K562 (cell line): ENCODE measurements around the gene ZNF346. TPM values are rescaled to one million over a fixed set of nuclear protein-coding genes. Genes with fewer than 3 reads are reported as not detected.

Experiments
- ATAC-seq: fragments of 200-7000 bp; cut with Tn5 transposase; 3 replicates; pipeline ENCODE4 v1.9.1; 2020; ENCODE audit warnings: moderate library complexity
- Bru-seq: library from RNA; stranded (reverse); fragments of 400-500 nt; gene quantifications from one replicate; lab custom pipeline; 2021; lab: Mats Ljungman, UMichigan
- BruChase-seq, 2 experiments: library from RNA; stranded (reverse); fragments of 400-500 nt; gene quantifications; one replicate each; lab custom pipeline; 2021; lab: Mats Ljungman, UMichigan
- BruUV-seq: library from RNA; stranded (reverse); fragments of 400-500 nt; replicated peaks from 2 replicates; lab custom pipeline; 2021; lab: Mats Ljungman, UMichigan
- CTCF ChIA-PET: fragments of 300-600 bp; formaldehyde crosslinking; extraction: SDS; loops from one replicate; lab custom pipeline; 2021; ENCODE audit warnings: low intra/inter-chr PET ratio; lab: Yijun Ruan, JAX
- POLR2A ChIA-PET: fragments of 300-600, 350-650 bp; sonication (Branson Sonifier 250); formaldehyde crosslinking; extraction: SDS; loops from one replicate; lab custom pipeline; 2021; ENCODE audit warnings: antibody characterized with exemption, inconsistent platforms; lab: Yijun Ruan, JAX
- DNase-seq, 4 experiments: peaks; one replicate each; pipeline versions ENCODE4 v3.0.0 to v3.0.0-alpha.2; 2011 to 2018; ENCODE audit warnings: low spot score in 3 of 4, mixed read lengths in 3 of 4; ENCODE audit errors: extremely low read depth in 1 of 4
- FAIRE-seq: peaks from 2 replicates; lab custom pipeline; 2011; peaks lifted over from hg19 to GRCh38; lab: Jason Lieb, UNC
- H2AFZ ChIP-seq: 2 replicates; pipeline ENCODE4 v1.6.0; 2011; ENCODE audit warnings: low read depth, low read length, control low read depth, inconsistent platforms
- H3K27ac ChIP-seq: fragments of 200-600 bp; 3 replicates; pipeline ENCODE4 v1.8.0; 2011; ENCODE audit warnings: low read depth, mild to moderate bottlenecking, control low read depth, inconsistent platforms, low read length, moderate library complexity, mixed read lengths; ENCODE audit errors: extremely low read depth
- H3K27me3 ChIP-seq, 2 experiments: fragments of 300-600 bp in 1 of 2; 2 replicates in 1 of 2; 3 replicates in 1 of 2; pipeline versions ENCODE4 v1.6.0 to v1.8.0; 2011; ENCODE audit warnings: inconsistent platforms in 2 of 2, low read length in 2 of 2, mild to moderate bottlenecking in 1 of 2, mixed read lengths in 1 of 2, moderate library complexity in 1 of 2; ENCODE audit not compliant: control insufficient read depth in 2 of 2, insufficient read depth in 2 of 2
- H3K36me3 ChIP-seq: fragments of 300-600 bp; 3 replicates; pipeline ENCODE4 v1.8.0; 2011; ENCODE audit warnings: mild to moderate bottlenecking, low read length, inconsistent platforms; ENCODE audit not compliant: control insufficient read depth, insufficient read depth
- H3K4me1 ChIP-seq, 2 experiments: fragments of 200-600 bp in 1 of 2; replicated peaks in 1 of 2; 2 replicates in 1 of 2; 3 replicates in 1 of 2; pipeline versions ENCODE4 v1.5.1 to v1.8.0; 2011; ENCODE audit warnings: inconsistent platforms in 2 of 2, low read length in 2 of 2, mild to moderate bottlenecking in 1 of 2, mixed read lengths in 1 of 2, moderate library complexity in 1 of 2; ENCODE audit not compliant: control insufficient read depth in 2 of 2, insufficient read depth in 2 of 2
- H3K4me2 ChIP-seq: 2 replicates; pipeline ENCODE4 v1.6.1; 2011; ENCODE audit warnings: low read length, control low read depth, inconsistent platforms, mixed read lengths; ENCODE audit not compliant: insufficient read depth
- H3K4me3 ChIP-seq: fragments of 200-600 bp; sonication (generic), shearing (Covaris generic); 2 replicates; pipeline ENCODE4 v1.5.1; 2016; ENCODE audit warnings: control low read depth, inconsistent platforms
- H3K79me2 ChIP-seq: fragments of 200-600 bp; 3 replicates; pipeline ENCODE4 v1.8.0; 2011; ENCODE audit warnings: low read length, inconsistent platforms; ENCODE audit not compliant: control insufficient read depth, insufficient read depth
- H3K9ac ChIP-seq, 2 experiments: 2 replicates each; pipeline versions ENCODE4 v1.6.0 to v1.6.1; 2011; ENCODE audit warnings: low read depth in 2 of 2, low read length in 2 of 2, control low read depth in 1 of 2, inconsistent platforms in 1 of 2, mild to moderate bottlenecking in 1 of 2, mixed read lengths in 1 of 2; ENCODE audit not compliant: insufficient read depth in 1 of 2
- H3K9me1 ChIP-seq: one replicate; pipeline ENCODE4 v1.6.0; 2011; ENCODE audit warnings: inconsistent platforms, mild to moderate bottlenecking, low read length, moderate library complexity; ENCODE audit not compliant: control insufficient read depth, insufficient read depth
- H3K9me3 ChIP-seq: replicated peaks from 2 replicates; pipeline ENCODE4 v1.5.1; 2011; ENCODE audit warnings: low read depth, low read length, inconsistent platforms; ENCODE audit not compliant: control insufficient read depth, insufficient read depth
- H4K20me1 ChIP-seq: replicated peaks from 2 replicates; pipeline ENCODE4 v1.6.1; 2011; ENCODE audit warnings: low read length, inconsistent platforms, mixed read lengths; ENCODE audit not compliant: control insufficient read depth, insufficient read depth
- ASH1L ChIP-seq: fragments of 450-650 bp; IDR thresholded peaks from 2 replicates; pipeline ENCODE4 v1.6.1; 2018; ENCODE audit warnings: borderline replicate concordance, mild to moderate bottlenecking, low read depth; ENCODE audit not compliant: partially characterized antibody
- HMGXB4 ChIP-seq: sonication (generic); formaldehyde crosslinking; IDR thresholded peaks from 2 replicates; pipeline ENCODE4 v1.8.1; 2023; ENCODE audit warnings: mild to moderate bottlenecking, missing genetic modification reagents
- HNRNPL ChIP-seq: fragments of 200-400 bp; formaldehyde crosslinking; IDR thresholded peaks from 2 replicates; pipeline ENCODE4 v1.6.1; 2017; ENCODE audit warnings: low read depth, mild to moderate bottlenecking, low read length
- NCOA2 ChIP-seq, 2 experiments: fragments of 450-650 bp; IDR thresholded peaks; 2 replicates each; pipeline ENCODE4 v1.6.1; 2018; ENCODE audit warnings: mild to moderate bottlenecking in 2 of 2, moderate library complexity in 1 of 2; ENCODE audit not compliant: partially characterized antibody in 2 of 2
- NFYB ChIP-seq: IDR thresholded peaks from 2 replicates; pipeline ENCODE4 v1.6.1; 2011; ENCODE audit warnings: mild to moderate bottlenecking, moderate library complexity; ENCODE audit not compliant: insufficient read length; ENCODE audit errors: extremely low read depth
- POLR2G ChIP-seq: fragments of 200-400 bp; formaldehyde crosslinking; IDR thresholded peaks from 2 replicates; pipeline ENCODE4 v1.6.1; 2017; ENCODE audit warnings: low read depth, mild to moderate bottlenecking, antibody characterized with exemption, low read length, moderate library complexity
- SP1 ChIP-seq: sonication (generic); formaldehyde crosslinking; IDR thresholded peaks from 2 replicates; pipeline ENCODE4 v1.8.1; 2022; ENCODE audit warnings: mild to moderate bottlenecking, missing genetic modification reagents
- TFAP4 ChIP-seq: sonication (generic); formaldehyde crosslinking; IDR thresholded peaks from 2 replicates; pipeline ENCODE4 v1.8.0; 2022; ENCODE audit warnings: missing genetic modification reagents, mild to moderate bottlenecking, moderate library complexity, borderline replicate concordance
- ZNF589 ChIP-seq: fragments of 200-800 bp; sonication (Bioruptor generic); IDR thresholded peaks from 2 replicates; pipeline ENCODE4 v1.6.1; 2016; ENCODE audit warnings: low read depth, missing genetic modification characterization, missing compliant biosample characterization
- WGBS: fragments of 100-300 bp; shearing (Covaris generic); methylation state at CpG from one replicate; pipeline ENCODE4 v1.1.6; 2016; ENCODE audit warnings: low coverage, mixed read lengths; ENCODE audit not compliant: insufficient coverage; ENCODE audit errors: missing lambda C conversion rate; 5-methylcytosine and 5-hydroxymethylcytosine counted together
- in situ Hi-C: fragments of 300-500 bp; cut with MboI; formaldehyde crosslinking; loops from 4 replicates; pipeline ENCODE4 v1.15.0; 2018; ENCODE audit warnings: inconsistent platforms, mixed read lengths
- intact Hi-C: fragments of 100-400 bp; cut with micrococcal nuclease; formaldehyde crosslinking; loops from 2 replicates; pipeline ENCODE4 v1.14.2; 2022
- long read RNA-seq, 3 experiments: library from polyadenylated mRNA in 2 of 3; library from RNA in 1 of 3; unstranded in 2 of 3; stranded (forward) in 1 of 3; transcript quantifications; one replicate each; pipeline ENCODE4 v2.0.0, GENCODE V29; 2019 to 2022
- polyA minus RNA-seq, 3 experiments: library from RNA; depleted of rRNA, polyadenylated mRNA; stranded (reverse); fragments of >200 nt; gene quantifications; 2 replicates each; pipeline ENCODE4 v1.2.3, GENCODE V29; 2011
- polyA plus RNA-seq, 8 experiments: library from polyadenylated mRNA; depleted of rRNA in 4 of 8; stranded (reverse) in 5 of 8; unstranded in 3 of 8; fragments of >200 nt; fragmentation: Nextera tagmentation in 2 of 8; fragmentation: Illumina TruSeq in 1 of 8; extraction: Ambion mirVana in 2 of 8; extraction: Trizol in 1 of 8; gene quantifications; 2 replicates each; pipeline versions ENCODE4 v1.2.1 to v1.2.3, GENCODE V29; 2011 to 2014; ENCODE audit warnings: inconsistent platforms in 1 of 8, missing spikeins in 1 of 8
- total RNA-seq, 7 experiments: library from RNA; depleted of rRNA in 6 of 7; stranded (reverse); fragments of >200 nt in 6 of 7; fragmentation: Illumina TruSeq in 2 of 7; extraction: Trizol in 2 of 7; gene quantifications; 2 replicates each; pipeline versions ENCODE4 v1.2.1 to v1.2.3, GENCODE V29; 2011 to 2021; ENCODE audit warnings: low replicate concordance in 1 of 7

Gene ZNF346
- total RNA-seq (2011; cell fraction: chromatin; rRNA removed; ENCODE audit: low replicate concordance), result 84.4 and 88.6 TPM in 2 replicates
- total RNA-seq (2011; cell fraction: nucleolus; rRNA removed), result 41.8 and 47.2 TPM in 2 replicates
- 67.8 and 84.8 TPM in 2 replicates for total RNA-seq (2011; cell fraction: nucleoplasm; rRNA removed)
- 19.5 and 29.8 TPM in 2 replicates for total RNA-seq (2014; rRNA removed)
- 20.1 and 23.1 TPM in 2 replicates for total RNA-seq (2014; rRNA removed; fragmentation: Illumina TruSeq; extraction: Trizol)
- total RNA-seq (2015; rRNA removed; fragmentation: Illumina TruSeq; extraction: Trizol), result 20.8 and 21.8 TPM in 2 replicates
- total RNA-seq (2021), result 20.5 and 21.1 TPM in 2 replicates
- polyA plus RNA-seq (2011; rRNA removed), result 21.7 and 24.6 TPM in 2 replicates
- 21.5 and 22.3 TPM in 2 replicates for polyA plus RNA-seq (2011; cell fraction: cytosol; rRNA removed)
- polyA plus RNA-seq (2011; cell fraction: nucleus; rRNA removed), result 27.9 and 29.2 TPM in 2 replicates
- 16.4 and 19.9 TPM in 2 replicates for polyA plus RNA-seq (2012)
- polyA plus RNA-seq (2014; fragmentation: Illumina TruSeq; extraction: Trizol), result 24.8 and 25.1 TPM in 2 replicates
- polyA plus RNA-seq (2014; fragmentation: Nextera tagmentation; extraction: Ambion mirVana), result 1 to 10 TPM; 5.0 to 6.5 TPM
- polyA plus RNA-seq (2014; rRNA removed), result 16.8 and 20.2 TPM in 2 replicates
- 24.4 and 25.1 TPM in 2 replicates for polyA minus RNA-seq (2011; rRNA and poly(A)+ RNA removed)
- 11.6 and 18.0 TPM in 2 replicates for polyA minus RNA-seq (2011; cell fraction: cytosol; rRNA and poly(A)+ RNA removed)
- polyA minus RNA-seq (2011; cell fraction: nucleus; rRNA and poly(A)+ RNA removed), result 14.3 and 22.0 TPM in 2 replicates
- Bru-seq, nascent RNA, result percentile 70 among the genes with signal in this experiment
- percentile 79 among the genes with signal in this experiment for BruChase-seq, experiment 1, labeled RNA remaining after a 2-hour chase
- percentile 79 among the genes with signal in this experiment for BruChase-seq, experiment 2, labeled RNA remaining after a 6-hour chase
- long read RNA-seq, experiment 1, transcript ZNF346-201 (7 exons, 2,314 nt), result major isoform, 49 of 93 reads
- long read RNA-seq, experiment 1, partial matches to known transcripts, result 7 of 93 reads
- long read RNA-seq, experiment 1, other reads (novel, unspliced or antisense), result 32 of 93 reads
- long read RNA-seq, experiment 2, transcript ZNF346-201 (7 exons, 2,314 nt), result major isoform, 10 of 27 reads
- long read RNA-seq, experiment 2, partial matches to known transcripts, result 3 of 27 reads
- long read RNA-seq, experiment 2, other reads (novel, unspliced or antisense), result 11 of 27 reads
- long read RNA-seq, experiment 3, partial matches to known transcripts, result 1 of 15 reads
- long read RNA-seq, experiment 3, other reads (novel, unspliced or antisense), result 6 of 15 reads

- H3K4me1 ChIP-seq, result peaks cover 24 to 25% of the 10 kb centered on the region in 2 experiments; a peak in 4 of 5 replicates
- no peaks in the 10 kb centered on the region for H3K27me3 ChIP-seq
- peak within 1 kb of the TSS; percentile 88 for H3K27ac ChIP-seq
- intact Hi-C loops, result loop anchor here (1.0 kb wide), 1 partner anchor 16 kb away; the partner anchor contains the start of gene UIMC1
- DNase-seq (peak; percentile 95 to 97 (median 96)), FAIRE-seq (peak; percentile 80), ATAC-seq (peak; percentile 94)
- under 1% methylated on average over 56 of the region's 77 CpGs for whole genome bisulfite sequencing
- H3K4me2 ChIP-seq, result peak within 1 kb of the TSS; percentile 92
- H3K9me3 ChIP-seq, result no peaks in the 10 kb centered on the region
- in situ Hi-C loops, result no loop called here
- ChIA-PET CTCF (interaction anchor here (0.7 kb wide), 1 partner anchor 90 kb away, joined by 3 read pairs; no protein-coding TSS in a partner anchor), POLR2A (interaction anchor here (0.6 to 1.5 kb wide), 12 partner anchors 8 to 1493 kb away, joined by 3 to 6 read pairs (median 3); partner anchors contain the start of genes FGFR4 and UIMC1)
- H3K9ac ChIP-seq, result peak within 1 kb of the TSS; percentile 84 to 92
- H3K36me3 ChIP-seq, result peaks cover 24% of the 10 kb centered on the region
- peak within 1 kb of the TSS; percentile 95 for H2AFZ ChIP-seq
- H4K20me1 ChIP-seq, result no peaks in the 10 kb centered on the region
- peak within 1 kb of the TSS; percentile 90 for H3K4me3 ChIP-seq
- H3K9me1 ChIP-seq, result no peaks in the 10 kb centered on the region
- BruUV-seq, result TSS peak; percentile 68
- H3K79me2 ChIP-seq, result peaks cover 61% of the 10 kb centered on the region
- TF ChIP-seq NCOA2 (IDR thresholded peaks at IDR 0.05; ENCODE audit: partially characterized antibody in 2 of 2), result no peak
- peak; percentile 32; the same call in 1 of the 2 replicates for TF ChIP-seq ZNF589 (CRISPR knock-in tag)
- 0 out of 2 replicates have a peak, but pooled peaks have one; percentile 55 for TF ChIP-seq HNRNPL
- TF ChIP-seq TFAP4, result peak; percentile 54
- no peak for TF ChIP-seq HMGXB4
- TF ChIP-seq POLR2G, result peak; percentile 99
- peak; percentile 42; the same call in 1 of the 2 replicates for TF ChIP-seq SP1
- no peak for TF ChIP-seq NFYB
- TF ChIP-seq ASH1L, result no peak
Measured at GRCh38 chr5:177022386-177023302, at the start of gene ZNF346. ZNF346 (plus strand) TSS chr5:177022696; CDS start chr5:177022739, 43 bp downstream.
